Thyroid gland (tissue), 4 donors: ENCODE data around the gene ZKSCAN1. TPM values are rescaled to one million over a fixed set of nuclear protein-coding genes. Genes with fewer than 3 reads are reported as not detected.

Source experiments
- DNase-seq, 2 donors: peaks; one replicate each; pipeline ENCODE4 v3.0.0-alpha.2; 2019
- H3K27ac ChIP-seq, 3 donors: fragments of 200-600 bp; sonication (generic); 1 replicate in 2 of 3; 2 replicates in 1 of 3; pipeline ENCODE4 v1.5.1; 2016 to 2019; ENCODE audit warnings: mild to moderate bottlenecking in 1 of 3, moderate library complexity in 1 of 3
- H3K27me3 ChIP-seq: fragments of 200-600 bp; sonication (generic); one replicate; pipeline ENCODE4 v1.5.1; 2019
- H3K36me3 ChIP-seq, 2 donors: fragments of 200-600 bp; sonication (generic); one replicate each; pipeline ENCODE4 v1.5.1; 2016 to 2019
- H3K4me1 ChIP-seq, 2 donors: fragments of 200-600 bp; sonication (generic); one replicate each; pipeline ENCODE4 v1.5.1; 2017 to 2019
- H3K4me3 ChIP-seq, 3 donors: fragments of 200-600 bp; sonication (generic); replicated peaks in 1 of 3; 1 replicate in 2 of 3; 2 replicates in 1 of 3; pipeline ENCODE4 v1.5.1; 2016; ENCODE audit warnings: mild to moderate bottlenecking in 1 of 3
- H3K9me3 ChIP-seq: fragments of 200-600 bp; sonication (generic); one replicate; pipeline ENCODE4 v1.5.1; 2017
- POLR2A ChIP-seq, 2 donors: fragments of 450-650 bp; IDR thresholded peaks; one replicate each; pipeline ENCODE4 v1.6.1; 2017; ENCODE audit warnings: antibody characterized with exemption in 2 of 2, mild to moderate bottlenecking in 2 of 2, moderate library complexity in 1 of 2
- WGBS, 2 donors: methylation state at CpG; one replicate each; pipeline ENCODE4 v1.1.5; 2017; 5-methylcytosine and 5-hydroxymethylcytosine counted together
- intact Hi-C: fragments of 100-400 bp; cut with DNase I; formaldehyde crosslinking; loops from one replicate; pipeline ENCODE4 v1.15.1; 2023
- total RNA-seq, 4 donors: library from RNA; depleted of rRNA; stranded (reverse); fragments of >200 nt; gene quantifications; one replicate each; pipeline ENCODE4 v1.2.3, GENCODE V29; 2016
- TF ChIP-seq, protein P1 (sequence below), 6 experiments: fragments of 200-600 bp in 3 of 6; fragments of 450-650 bp in 3 of 6; sonication (generic) in 3 of 6; IDR thresholded peaks; one replicate each; pipeline ENCODE4 v1.5.1; 2016 to 2019; ENCODE audit warnings: antibody characterized with exemption in 6 of 6, mild to moderate bottlenecking in 2 of 6, inconsistent platforms in 1 of 6, moderate library complexity in 1 of 6

ZKSCAN1 gene
- total RNA-seq, 4 donors from 2014 or later, result 34.0 to 41.4 (median 35.3) TPM

DNA sequence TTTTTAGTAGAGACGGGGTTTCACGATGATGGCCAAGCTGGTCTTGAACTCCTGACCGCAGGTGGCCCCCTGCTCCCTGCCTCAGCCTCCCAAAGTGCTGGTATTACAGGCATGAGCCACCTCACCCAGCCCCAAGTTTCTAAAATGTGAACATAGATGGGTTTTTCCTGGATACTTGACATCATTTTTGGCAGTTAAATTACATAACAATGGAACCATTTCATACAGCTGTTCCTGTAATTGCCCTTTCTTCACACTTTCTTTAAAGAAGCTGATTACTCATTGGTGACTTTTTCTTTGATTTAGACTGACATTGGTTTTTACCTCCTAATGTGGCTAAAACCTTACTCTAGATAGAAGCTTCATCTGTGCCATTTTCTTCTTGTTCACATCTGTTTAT, 5.9 kb downstream of the ZKSCAN1 start:
- TF ChIP-seq POLR2A (IDR thresholded peaks at IDR 0.05), result no peak
- TF ChIP-seq, protein P1, sequence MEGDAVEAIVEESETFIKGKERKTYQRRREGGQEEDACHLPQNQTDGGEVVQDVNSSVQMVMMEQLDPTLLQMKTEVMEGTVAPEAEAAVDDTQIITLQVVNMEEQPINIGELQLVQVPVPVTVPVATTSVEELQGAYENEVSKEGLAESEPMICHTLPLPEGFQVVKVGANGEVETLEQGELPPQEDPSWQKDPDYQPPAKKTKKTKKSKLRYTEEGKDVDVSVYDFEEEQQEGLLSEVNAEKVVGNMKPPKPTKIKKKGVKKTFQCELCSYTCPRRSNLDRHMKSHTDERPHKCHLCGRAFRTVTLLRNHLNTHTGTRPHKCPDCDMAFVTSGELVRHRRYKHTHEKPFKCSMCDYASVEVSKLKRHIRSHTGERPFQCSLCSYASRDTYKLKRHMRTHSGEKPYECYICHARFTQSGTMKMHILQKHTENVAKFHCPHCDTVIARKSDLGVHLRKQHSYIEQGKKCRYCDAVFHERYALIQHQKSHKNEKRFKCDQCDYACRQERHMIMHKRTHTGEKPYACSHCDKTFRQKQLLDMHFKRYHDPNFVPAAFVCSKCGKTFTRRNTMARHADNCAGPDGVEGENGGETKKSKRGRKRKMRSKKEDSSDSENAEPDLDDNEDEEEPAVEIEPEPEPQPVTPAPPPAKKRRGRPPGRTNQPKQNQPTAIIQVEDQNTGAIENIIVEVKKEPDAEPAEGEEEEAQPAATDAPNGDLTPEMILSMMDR (IDR thresholded peaks at IDR 0.05), result no peak
- H3K27ac ChIP-seq, result no peak overlapping the region
- no peak for DNase-seq
- no peak overlapping the region for H3K4me3 ChIP-seq
- H3K4me1 ChIP-seq, result peaks cover 15% of the 10 kb centered on the region in 2 donors
- H3K36me3 ChIP-seq, result peaks cover 18 to 26% of the 10 kb centered on the region in 2 donors
- no peaks in the 10 kb centered on the region for H3K9me3 ChIP-seq
- no peaks in the 10 kb centered on the region for H3K27me3 ChIP-seq
- intact Hi-C loops, result no loop called here
- WGBS, 2 donors, result 89 to 93% methylated on average over 3 of the region's 3 CpGs

DNA sequence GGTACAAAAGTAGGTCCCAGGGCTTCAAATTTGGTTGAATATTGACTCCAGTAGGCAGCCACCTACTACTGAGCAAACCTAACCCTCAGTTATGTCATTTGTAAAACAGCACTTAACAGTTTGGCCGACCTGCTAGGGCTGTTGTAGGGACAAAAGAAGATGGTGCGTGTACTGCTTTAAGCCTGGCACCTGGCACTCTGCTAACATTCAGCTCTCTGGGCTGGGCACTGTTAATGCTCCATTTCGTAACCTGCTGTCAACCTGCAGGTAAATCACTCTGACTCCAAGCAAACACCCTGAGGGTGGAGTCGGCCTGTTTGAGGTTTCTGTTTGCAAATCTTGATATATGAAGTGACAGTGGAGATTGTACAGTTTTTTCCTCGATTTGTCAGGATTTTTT, 7.2 kb downstream of the ZKSCAN1 start:
- peaks cover 24 to 31% of the 10 kb centered on the region in 2 donors for H3K36me3 ChIP-seq

DNA sequence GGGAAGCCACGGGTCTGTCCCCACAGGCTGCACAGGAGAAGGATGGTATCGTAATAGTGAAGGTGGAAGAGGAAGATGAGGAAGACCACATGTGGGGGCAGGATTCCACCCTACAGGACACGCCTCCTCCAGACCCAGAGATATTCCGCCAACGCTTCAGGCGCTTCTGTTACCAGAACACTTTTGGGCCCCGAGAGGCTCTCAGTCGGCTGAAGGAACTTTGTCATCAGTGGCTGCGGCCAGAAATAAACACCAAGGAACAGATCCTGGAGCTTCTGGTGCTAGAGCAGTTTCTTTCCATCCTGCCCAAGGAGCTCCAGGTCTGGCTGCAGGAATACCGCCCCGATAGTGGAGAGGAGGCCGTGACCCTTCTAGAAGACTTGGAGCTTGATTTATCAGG, 8.1 kb downstream of the ZKSCAN1 start:
- Histone ChIP-seq H3K9me3 (no peaks in the 10 kb centered on the region), H3K27ac (no peak overlapping the region), H3K36me3 (peaks cover 24 to 31% of the 10 kb centered on the region in 2 donors), H3K4me1 (no peaks in the 10 kb centered on the region), H3K4me3 (no peak overlapping the region), H3K27me3 (no peaks in the 10 kb centered on the region)
- intact Hi-C loops, result no loop called here
- no peak for DNase-seq
- 90 to 93% methylated on average over 12 of the region's 12 CpGs for WGBS, 2 donors
- TF ChIP-seq POLR2A (IDR thresholded peaks at IDR 0.05), result no peak
- TF ChIP-seq, protein P1 (IDR thresholded peaks at IDR 0.05), result no peak

More for the DNA sequence above, 7.2 kb downstream of the ZKSCAN1 start:
- Histone ChIP-seq H3K9me3 (no peaks in the 10 kb centered on the region), H3K27me3 (no peaks in the 10 kb centered on the region), H3K27ac (no peak overlapping the region), H3K4me1 (peaks cover 2% of the 10 kb centered on the region in 2 donors), H3K4me3 (no peak overlapping the region)
- no peak for DNase-seq
- WGBS, 2 donors, result 85 to 90% methylated on average over 5 of the region's 5 CpGs
- intact Hi-C loops, result no loop called here
- TF ChIP-seq, protein P1 (IDR thresholded peaks at IDR 0.05), result no peak
- no peak for TF ChIP-seq POLR2A (IDR thresholded peaks at IDR 0.05)

DNA sequence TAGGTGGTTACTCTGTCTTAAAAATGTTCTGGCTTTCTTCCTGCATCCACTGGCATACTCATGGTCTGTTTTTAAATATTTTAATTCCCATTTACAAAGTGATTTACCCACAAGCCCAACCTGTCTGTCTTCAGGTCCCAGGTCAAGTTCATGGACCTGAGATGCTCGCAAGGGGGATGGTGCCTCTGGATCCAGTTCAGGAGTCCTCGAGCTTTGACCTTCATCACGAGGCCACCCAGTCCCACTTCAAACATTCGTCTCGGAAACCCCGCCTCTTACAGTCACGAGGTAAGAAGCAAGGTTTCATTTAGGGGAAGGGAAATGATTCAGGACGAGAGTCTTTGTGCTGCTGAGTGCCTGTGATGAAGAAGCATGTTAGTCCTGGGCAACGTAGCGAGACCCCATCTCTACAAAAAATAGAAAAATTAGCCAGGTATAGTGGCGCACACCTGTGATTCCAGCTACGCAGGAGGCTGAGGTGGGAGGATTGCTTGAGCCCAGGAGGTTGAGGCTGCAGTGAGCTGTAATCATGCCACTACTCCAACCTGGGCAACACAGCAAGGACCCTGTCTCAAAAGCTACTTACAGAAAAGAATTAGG, 8.7 kb downstream of the ZKSCAN1 start:
- Histone ChIP-seq H3K4me1 (no peaks in the 10 kb centered on the region), H3K4me3 (no peak overlapping the region), H3K27me3 (no peaks in the 10 kb centered on the region), H3K36me3 (peaks cover 24 to 31% of the 10 kb centered on the region in 2 donors), H3K27ac (no peak overlapping the region), H3K9me3 (no peaks in the 10 kb centered on the region)
- DNase-seq, result no peak
- TF ChIP-seq POLR2A (IDR thresholded peaks at IDR 0.05), result no peak
- TF ChIP-seq, protein P1 (IDR thresholded peaks at IDR 0.05), result no peak
- 91 to 93% methylated on average over 12 of the region's 12 CpGs for WGBS, 2 donors
- intact Hi-C loops, result no loop called here

DNA sequence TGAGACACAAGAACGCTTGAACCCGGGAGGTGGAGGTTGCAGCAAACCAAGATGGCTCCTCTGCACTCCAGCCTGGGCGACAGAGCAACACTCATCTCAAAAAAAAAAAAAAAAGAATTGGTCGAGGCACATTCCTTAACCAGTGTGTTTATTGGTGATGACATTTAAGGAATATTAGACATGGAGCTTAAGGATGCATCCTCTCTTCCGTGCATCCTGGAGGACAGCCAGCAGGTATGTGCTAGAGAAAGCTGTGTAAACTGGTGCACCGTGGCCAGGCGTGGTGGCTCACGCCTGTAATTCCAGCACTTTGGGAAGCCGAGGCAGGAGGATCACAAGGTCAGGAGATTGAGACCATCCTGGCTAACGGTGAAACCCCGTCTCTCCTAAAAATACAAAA, 11.8 kb downstream of the ZKSCAN1 start:
- Histone ChIP-seq H3K9me3 (no peaks in the 10 kb centered on the region), H3K27me3 (no peaks in the 10 kb centered on the region), H3K36me3 (peaks cover 45 to 46% of the 10 kb centered on the region in 2 donors), H3K27ac (no peak overlapping the region), H3K4me1 (no peaks in the 10 kb centered on the region), H3K4me3 (no peak overlapping the region)
- WGBS, 2 donors, result 90 to 92% methylated on average over 11 of the region's 11 CpGs
- intact Hi-C loops, result no loop called here
- TF ChIP-seq, protein P1 (IDR thresholded peaks at IDR 0.05), result no peak
- no peak for TF ChIP-seq POLR2A (IDR thresholded peaks at IDR 0.05)
- DNase-seq, result no peak
